SK-N-SH (cell line): ENCODE data around the gene SLAMF1. TPM values are rescaled to one million over a fixed set of nuclear protein-coding genes. Genes with fewer than 3 reads are reported as not detected.

Source experiments
- CTCF ChIA-PET: fragments of 300-600, 350-600 bp; formaldehyde crosslinking; extraction: SDS; loops from one replicate; lab custom pipeline; 2021; lab: Yijun Ruan, JAX
- POLR2A ChIA-PET: fragments of 350-600 bp; sonication (Branson Sonifier 250); formaldehyde crosslinking; extraction: SDS; loops from one replicate; lab custom pipeline; 2020; ENCODE audit warnings: antibody characterized with exemption, inconsistent platforms; lab: Yijun Ruan, JAX
- DNase-seq: peaks from one replicate; pipeline ENCODE4 v3.0.0; 2012
- H2AFZ ChIP-seq: fragments of 200-600 bp; sonication (generic); 2 replicates; pipeline ENCODE4 v1.8.1; 2016; ENCODE audit warnings: antibody characterized with exemption, mild to moderate bottlenecking, low read depth
- H3F3A ChIP-seq: fragments of 200-600 bp; sonication (generic); replicated peaks from 2 replicates; pipeline ENCODE3; 2016; ENCODE audit warnings: antibody characterized with exemption, mild to moderate bottlenecking; ENCODE audit not compliant: insufficient read depth
- H3K27ac ChIP-seq, 2 experiments: fragments of 200-500 bp in 1 of 2; fragments of 200-600 bp in 1 of 2; sonication (Bioruptor generic) in 1 of 2; sonication (generic), shearing (Covaris generic) in 1 of 2; 2 replicates each; pipeline versions ENCODE4 v1.5.1 to v1.6.1; 2014 to 2016; ENCODE audit warnings: low read depth in 2 of 2, inconsistent platforms in 1 of 2, low read length in 1 of 2, mild to moderate bottlenecking in 1 of 2, mixed read lengths in 1 of 2
- H3K27me3 ChIP-seq: fragments of 200-600 bp; sonication (generic), shearing (Covaris generic); 2 replicates; pipeline ENCODE4 v1.6.1; 2016; ENCODE audit warnings: mixed run types; ENCODE audit not compliant: insufficient read depth
- H3K36me3 ChIP-seq, 2 experiments: fragments of 200-500 bp in 1 of 2; fragments of 200-600 bp in 1 of 2; sonication (Bioruptor generic) in 1 of 2; sonication (generic) in 1 of 2; replicated peaks in 1 of 2; 2 replicates each; pipeline versions ENCODE3 to v1.5.1; 2014 to 2016; ENCODE audit warnings: low read length in 1 of 2, mild to moderate bottlenecking in 1 of 2; ENCODE audit not compliant: insufficient read depth in 2 of 2, control insufficient read depth in 1 of 2
- H3K4me1 ChIP-seq, 2 experiments: fragments of 200-500 bp in 1 of 2; fragments of 200-600 bp in 1 of 2; sonication (Bioruptor generic) in 1 of 2; sonication (generic), shearing (Covaris generic) in 1 of 2; 2 replicates each; pipeline versions ENCODE4 v1.5.1 to v1.6.1; 2014 to 2016; ENCODE audit warnings: low read depth in 1 of 2, low read length in 1 of 2, mixed run types in 1 of 2; ENCODE audit not compliant: insufficient read depth in 2 of 2, control insufficient read depth in 1 of 2
- H3K4me2 ChIP-seq: fragments of 200-600 bp; sonication (generic), shearing (Covaris generic); 2 replicates; pipeline ENCODE4 v1.6.1; 2017; ENCODE audit warnings: mixed run types
- H3K4me3 ChIP-seq, 2 experiments: fragments of 200-500 bp in 1 of 2; fragments of 200-600 bp in 1 of 2; sonication (Bioruptor generic) in 1 of 2; sonication (generic), shearing (Covaris generic) in 1 of 2; 2 replicates each; pipeline versions ENCODE4 v1.5.1 to v1.8.1; 2014 to 2016; ENCODE audit warnings: low read depth in 2 of 2, inconsistent platforms in 1 of 2, low read length in 1 of 2, mild to moderate bottlenecking in 1 of 2, mixed read lengths in 1 of 2, moderate library complexity in 1 of 2
- H3K79me2 ChIP-seq: fragments of 200-600 bp; sonication (generic); 2 replicates; pipeline ENCODE4 v1.8.1; 2017; ENCODE audit warnings: mild to moderate bottlenecking; ENCODE audit not compliant: insufficient read depth
- H3K9ac ChIP-seq: fragments of 200-600 bp; sonication (generic); 2 replicates; pipeline ENCODE4 v1.6.1; 2017; ENCODE audit warnings: mixed run types
- H3K9me2 ChIP-seq: fragments of 200-600 bp; sonication (generic); 2 replicates; pipeline ENCODE4 v1.6.1; 2017; ENCODE audit warnings: mixed run types
- H3K9me3 ChIP-seq: fragments of 200-600 bp; sonication (generic); 2 replicates; pipeline ENCODE4 v1.6.1; 2017; ENCODE audit warnings: mixed run types, mild to moderate bottlenecking, moderate library complexity
- H4K20me1 ChIP-seq: fragments of 200-600 bp; sonication (generic); 2 replicates; pipeline ENCODE4 v1.6.1; 2017; ENCODE audit warnings: mild to moderate bottlenecking, mixed run types; ENCODE audit not compliant: insufficient read depth
- CTCF ChIP-seq: fragments of 200-600 bp; sonication (generic); IDR thresholded peaks from 2 replicates; pipeline ENCODE4 v1.6.1; 2017; ENCODE audit warnings: antibody characterized with exemption, mild to moderate bottlenecking, moderate library complexity
- ELF1 ChIP-seq: IDR thresholded peaks from 2 replicates; pipeline ENCODE4 v1.4.0; 2012
- EP300 ChIP-seq, 2 experiments: IDR thresholded peaks; 2 replicates each; pipeline versions ENCODE4 v1.4.0 to v1.6.1; 2012; ENCODE audit warnings: borderline replicate concordance in 1 of 2, low read depth in 1 of 2, low read length in 1 of 2
- FOXJ3 ChIP-seq: sonication (generic); formaldehyde crosslinking; IDR thresholded peaks from 2 replicates; pipeline ENCODE4 v1.5.1; 2020; ENCODE audit warnings: mild to moderate bottlenecking, missing genetic modification reagents
- GABPA ChIP-seq: IDR thresholded peaks from 2 replicates; pipeline ENCODE4 v1.4.0; 2012; ENCODE audit warnings: low read depth, mild to moderate bottlenecking
- GATA2 ChIP-seq: sonication (generic); formaldehyde crosslinking; IDR thresholded peaks from 2 replicates; pipeline ENCODE4 v1.5.0; 2020; ENCODE audit warnings: mild to moderate bottlenecking, missing genetic modification reagents
- JUND ChIP-seq: IDR thresholded peaks from 2 replicates; pipeline ENCODE4 v1.4.0; 2012
- MEF2A ChIP-seq: IDR thresholded peaks from 2 replicates; pipeline ENCODE4 v1.4.0; 2012; ENCODE audit warnings: low read depth, borderline replicate concordance
- NFIC ChIP-seq: IDR thresholded peaks from 2 replicates; pipeline ENCODE4 v1.4.0; 2012; ENCODE audit warnings: borderline replicate concordance
- NRF1 ChIP-seq: IDR thresholded peaks from 2 replicates; pipeline ENCODE4 v1.6.1; 2012; ENCODE audit warnings: low read depth, mild to moderate bottlenecking, low read length
- POLR2AphosphoS5 ChIP-seq: IDR thresholded peaks from 2 replicates; pipeline ENCODE4 v1.6.1; 2012; ENCODE audit warnings: low read depth, low read length
- RCOR1 ChIP-seq: fragments of 150-350 bp; IDR thresholded peaks from 2 replicates; pipeline ENCODE4 v1.6.1; 2017; ENCODE audit warnings: antibody characterized with exemption, low read length
- RFX5 ChIP-seq: IDR thresholded peaks from 2 replicates; pipeline ENCODE4 v1.6.1; 2012; ENCODE audit warnings: mild to moderate bottlenecking, improper control_type of control experiment, low read length
- SIN3A ChIP-seq: IDR thresholded peaks from 2 replicates; pipeline ENCODE4 v1.6.1; 2012; ENCODE audit warnings: low read depth, mild to moderate bottlenecking, low read length, moderate library complexity, borderline replicate concordance
- SMC3 ChIP-seq: IDR thresholded peaks from 2 replicates; pipeline ENCODE4 v1.6.1; 2012; ENCODE audit warnings: low read depth, low read length, improper control_type of control experiment
- TAF1 ChIP-seq: IDR thresholded peaks from 2 replicates; pipeline ENCODE4 v1.6.1; 2012; ENCODE audit warnings: low read depth, mild to moderate bottlenecking, low read length, moderate library complexity, borderline replicate concordance
- YY1 ChIP-seq: IDR thresholded peaks from 2 replicates; pipeline ENCODE4 v1.4.0; 2012; ENCODE audit warnings: low read depth, mild to moderate bottlenecking
- WGBS: methylation state at CpG from one replicate; pipeline ENCODE4 v1.1.6; 2017; ENCODE audit warnings: low lambda C conversion rate; 5-methylcytosine and 5-hydroxymethylcytosine counted together
- polyA plus RNA-seq, 3 experiments: library from polyadenylated mRNA; depleted of rRNA; stranded (reverse); fragments of >200 nt; gene quantifications; 2 replicates each; pipeline ENCODE4 v1.2.3, GENCODE V29; 2012
- TF ChIP-seq, protein P1 (sequence below): IDR thresholded peaks from 2 replicates; pipeline ENCODE4 v1.4.0; 2012; ENCODE audit warnings: low read depth, borderline replicate concordance

The SLAMF1 gene
- polyA plus RNA-seq, 1 of the 3 experiments (the other 2 are of a cell fraction) = not detected

- Histone ChIP-seq H2AFZ (no peak overlapping the region), H3K9ac (no peak overlapping the region), H3K4me3 (no peak overlapping the region), H3K79me2 (no peaks in the 10 kb centered on the region), H3K4me1 (no peaks in the 10 kb centered on the region), H3K27me3 (peaks cover 19% of the 10 kb centered on the region; the same call in 1 of the 2 replicates), H3F3A (no peaks in the 10 kb centered on the region), H4K20me1 (no peaks in the 10 kb centered on the region), H3K36me3 (no peaks in the 10 kb centered on the region), H3K27ac (no peak overlapping the region), H3K4me2 (no peak overlapping the region), H3K9me2 (no peaks in the 10 kb centered on the region), H3K9me3 (no peaks in the 10 kb centered on the region)
- WGBS = 4% methylated on average over 1 of the region's 2 CpGs
- TF ChIP-seq RCOR1 = no peak
- no peak for TF ChIP-seq SMC3
- no peak for TF ChIP-seq NFIC
- TF ChIP-seq, protein P1, sequence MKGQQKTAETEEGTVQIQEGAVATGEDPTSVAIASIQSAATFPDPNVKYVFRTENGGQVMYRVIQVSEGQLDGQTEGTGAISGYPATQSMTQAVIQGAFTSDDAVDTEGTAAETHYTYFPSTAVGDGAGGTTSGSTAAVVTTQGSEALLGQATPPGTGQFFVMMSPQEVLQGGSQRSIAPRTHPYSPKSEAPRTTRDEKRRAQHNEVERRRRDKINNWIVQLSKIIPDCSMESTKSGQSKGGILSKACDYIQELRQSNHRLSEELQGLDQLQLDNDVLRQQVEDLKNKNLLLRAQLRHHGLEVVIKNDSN = no peak
- no peak for TF ChIP-seq CTCF
- no peak for TF ChIP-seq NRF1
- TF ChIP-seq MEF2A = no peak
- no peak for TF ChIP-seq JUND
- no peak for TF ChIP-seq POLR2AphosphoS5
- no peak for TF ChIP-seq RFX5
- TF ChIP-seq TAF1 = no peak
- no peak for TF ChIP-seq FOXJ3 (CRISPR knock-in tag)
- no peak for TF ChIP-seq EP300 (IDR thresholded peaks at IDR 0.05; ENCODE audit: borderline replicate concordance in 1 of 2, low read depth in 1 of 2, low read length in 1 of 2)
- no peak for TF ChIP-seq ELF1
- ChIA-PET POLR2A (no interaction called here), CTCF (no interaction called here)
- DNase-seq = no peak
These were observed 13.4 kb downstream of the SLAMF1 start for GRCh38 chr1:160633330-160633903.

DNA sequence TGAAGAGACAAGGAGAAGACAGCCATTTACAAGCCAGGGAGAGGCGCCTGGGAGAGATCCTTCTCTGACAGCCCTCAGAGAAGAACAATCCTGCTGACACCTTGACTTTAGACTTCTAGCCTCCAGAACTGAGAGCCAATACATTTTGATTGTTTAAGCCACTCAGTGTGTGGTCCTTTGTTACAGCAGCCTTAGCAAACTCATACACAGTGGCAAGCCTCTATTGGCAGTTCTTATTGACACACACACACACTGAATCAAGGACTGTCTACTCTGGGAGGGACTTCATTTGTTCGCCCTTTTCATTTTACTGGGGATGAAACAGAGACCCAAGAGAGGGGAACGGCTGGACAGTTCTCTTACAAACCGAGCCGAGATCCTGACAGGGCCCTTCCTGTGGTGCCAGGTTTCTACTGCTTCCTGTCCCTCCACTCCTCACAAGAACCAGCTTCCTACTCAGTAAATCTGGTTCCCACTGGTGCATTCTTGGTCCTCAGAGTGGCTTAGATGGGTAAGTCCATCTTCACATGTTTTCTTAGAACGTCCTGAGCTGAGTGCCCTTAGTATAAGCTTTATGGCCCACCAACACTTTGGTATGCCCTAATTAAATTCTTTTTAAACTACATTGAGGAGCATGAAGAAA is 14.7 kb downstream of the SLAMF1 start:
- H4K20me1 ChIP-seq = no peaks in the 10 kb centered on the region
- no peak for TF ChIP-seq GATA2 (CRISPR knock-in tag)
- TF ChIP-seq RFX5 = no peak
- no peak for TF ChIP-seq YY1
- TF ChIP-seq SIN3A = no peak
- no peak for TF ChIP-seq GABPA
- TF ChIP-seq NRF1 = no peak
- TF ChIP-seq FOXJ3 (CRISPR knock-in tag) = no peak
- no peaks in the 10 kb centered on the region for H3K9me3 ChIP-seq
- no peaks in the 10 kb centered on the region for H3K4me1 ChIP-seq
- H2AFZ ChIP-seq = no peak overlapping the region
- H3F3A ChIP-seq = no peaks in the 10 kb centered on the region
- H3K27ac ChIP-seq = no peak overlapping the region
- H3K9ac ChIP-seq = no peak overlapping the region
- H3K36me3 ChIP-seq = no peaks in the 10 kb centered on the region
- H3K4me2 ChIP-seq = no peak overlapping the region
- H3K79me2 ChIP-seq = no peaks in the 10 kb centered on the region
- WGBS = 7% methylated on average over 6 of the region's 6 CpGs
- peaks cover 19% of the 10 kb centered on the region; the same call in 1 of the 2 replicates for H3K27me3 ChIP-seq
- CTCF ChIA-PET = no interaction called here
- no peak overlapping the region for H3K4me3 ChIP-seq
- DNase-seq = no peak
- POLR2A ChIA-PET = no interaction called here
- no peaks in the 10 kb centered on the region for H3K9me2 ChIP-seq
